ENCODE data around the gene ENO2. TPM values are rescaled to one million over a fixed set of nuclear protein-coding genes. Genes with fewer than 3 reads are reported as not detected.

The ENO2 gene
- total and polyA plus RNA-seq, 2 donors from 2014 or later, result 10.3 to 35.7 TPM

- no peak for TF ChIP-seq CTCF (IDR thresholded peaks at IDR 0.05; ENCODE audit: borderline replicate concordance, extremely low read depth, insufficient read depth)
- Histone ChIP-seq H3K9me3 (ENCODE audit: control insufficient read depth in 2 of 3, insufficient read depth in 1 of 3, low read length in 3 of 3) (no peaks in the 10 kb centered on the region), H3K36me3 (ENCODE audit: control insufficient read depth in 2 of 3, insufficient read depth in 3 of 3, low read length in 3 of 3) (peaks cover 7 to 42% (median 27%) of the 10 kb centered on the region in 3 donors), H3K4me3 (ENCODE audit: low read length in 3 of 3) (peak overlapping the region in 1 of 3 donors; percentile 46), H3K4me1 (ENCODE audit: control insufficient read depth in 2 of 3, insufficient read depth in 2 of 3, low read depth in 1 of 3, low read length in 3 of 3) (peaks cover 4 to 32% (median 13%) of the 10 kb centered on the region in 3 donors), H3K9ac (ENCODE audit: low read length in 3 of 3) (peak overlapping the region in 1 of 3 donors; percentile 77), H3K27ac (ENCODE audit: low read depth in 2 of 2, low read length in 2 of 2) (peak overlapping the region; percentile 58 to 82), H3K27me3 (ENCODE audit: control insufficient read depth, insufficient read depth, low read length) (no peaks in the 10 kb centered on the region)
- DNase-seq (no peak), FAIRE-seq (no peak)
- intact Hi-C loops (cut with DNase I), result no loop called here
These were observed 50.2 kb downstream of the ENO2 start for GRCh38 chr12:6964605-6965025.

- peak overlapping the region; percentile 58 to 82 for H3K27ac ChIP-seq (ENCODE audit: low read depth in 2 of 2, low read length in 2 of 2)
- peaks cover 7 to 42% (median 27%) of the 10 kb centered on the region in 3 donors for H3K36me3 ChIP-seq (ENCODE audit: control insufficient read depth in 2 of 3, insufficient read depth in 3 of 3, low read length in 3 of 3)
- peaks cover 4 to 30% (median 13%) of the 10 kb centered on the region in 3 donors for H3K4me1 ChIP-seq (ENCODE audit: control insufficient read depth in 2 of 3, insufficient read depth in 2 of 3, low read depth in 1 of 3, low read length in 3 of 3)
- TF ChIP-seq CTCF (IDR thresholded peaks at IDR 0.05; ENCODE audit: borderline replicate concordance, extremely low read depth, insufficient read depth), result peak; percentile 94
- FAIRE-seq (no peak), DNase-seq (peak; percentile 88 to 94 (median 90))
- H3K27me3 ChIP-seq (ENCODE audit: control insufficient read depth, insufficient read depth, low read length), result no peaks in the 10 kb centered on the region
- peak overlapping the region in 1 of 3 donors; percentile 46 for H3K4me3 ChIP-seq (ENCODE audit: low read length in 3 of 3)
- no peaks in the 10 kb centered on the region for H3K9me3 ChIP-seq (ENCODE audit: control insufficient read depth in 2 of 3, insufficient read depth in 1 of 3, low read length in 3 of 3)
- intact Hi-C loops (cut with DNase I), result no loop called here
- peak overlapping the region in 1 of 3 donors; percentile 77 for H3K9ac ChIP-seq (ENCODE audit: low read length in 3 of 3)
These were observed 50.8 kb downstream of the ENO2 start for GRCh38 chr12:6965026-6965661.

GRCh38 chr12:6965714-6966113, 51.3 kb downstream of the ENO2 start:
- no peak for TF ChIP-seq CTCF (IDR thresholded peaks at IDR 0.05; ENCODE audit: borderline replicate concordance, extremely low read depth, insufficient read depth)
- H3K27me3 ChIP-seq (ENCODE audit: control insufficient read depth, insufficient read depth, low read length), result no peaks in the 10 kb centered on the region
- intact Hi-C loops (cut with DNase I), result no loop called here
- peaks cover 4 to 26% (median 13%) of the 10 kb centered on the region in 3 donors for H3K4me1 ChIP-seq (ENCODE audit: control insufficient read depth in 2 of 3, insufficient read depth in 2 of 3, low read depth in 1 of 3, low read length in 3 of 3)
- H3K9me3 ChIP-seq (ENCODE audit: control insufficient read depth in 2 of 3, insufficient read depth in 1 of 3, low read length in 3 of 3), result no peaks in the 10 kb centered on the region
- no peak overlapping the region for H3K27ac ChIP-seq (ENCODE audit: low read depth in 2 of 2, low read length in 2 of 2)
- peaks cover 7 to 42% (median 27%) of the 10 kb centered on the region in 3 donors for H3K36me3 ChIP-seq (ENCODE audit: control insufficient read depth in 2 of 3, insufficient read depth in 3 of 3, low read length in 3 of 3)
- FAIRE-seq (no peak), DNase-seq (no peak)
- H3K9ac ChIP-seq (ENCODE audit: low read length in 3 of 3), result no peak overlapping the region
- H3K4me3 ChIP-seq (ENCODE audit: low read length in 3 of 3), result no peak overlapping the region
